ENCODE data around the gene CYP17A1. TPM values are rescaled to one million over a fixed set of nuclear protein-coding genes. Genes with fewer than 3 reads are reported as not detected.

The CYP17A1 gene
- total RNA-seq, 1 donor from 2014 or later, result not detected

DNA sequence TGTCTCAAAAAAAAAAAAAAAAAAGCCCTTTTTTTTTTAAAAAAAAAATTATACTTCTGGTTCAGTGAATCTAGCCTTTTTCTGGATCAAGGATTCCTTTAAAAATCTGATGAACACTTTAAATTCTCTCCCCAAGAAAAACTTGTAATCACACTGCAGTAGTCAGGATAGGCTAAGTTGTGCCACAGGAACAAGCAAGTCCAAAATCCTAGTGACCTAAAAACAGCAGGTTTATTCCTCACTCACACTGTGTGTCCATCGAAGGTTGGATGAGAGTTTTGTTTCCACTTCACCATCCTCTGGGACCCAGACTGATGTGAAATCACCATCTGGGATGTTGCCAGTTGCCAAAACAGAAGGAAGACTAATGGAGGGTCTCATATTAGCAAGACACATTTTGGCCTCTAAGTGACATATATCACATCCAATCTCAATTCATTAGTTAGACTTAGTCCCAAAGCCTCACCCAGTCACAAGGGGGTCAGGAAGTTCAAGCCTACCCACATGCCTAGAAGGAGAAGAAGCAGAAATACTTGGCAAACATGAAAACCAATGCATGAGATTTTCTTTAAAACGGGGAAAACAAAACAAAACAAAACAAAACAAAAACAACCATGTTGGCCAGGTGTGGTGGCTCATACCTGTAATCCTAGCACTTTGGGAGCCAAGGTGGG is 32.7 kb downstream of the CYP17A1 start:
- no peak overlapping the region for H3K4me3 ChIP-seq (ENCODE audit: low read depth, low read length)
- DNase-seq (ENCODE audit: low read depth), result no peak
- TF ChIP-seq, protein P1, sequence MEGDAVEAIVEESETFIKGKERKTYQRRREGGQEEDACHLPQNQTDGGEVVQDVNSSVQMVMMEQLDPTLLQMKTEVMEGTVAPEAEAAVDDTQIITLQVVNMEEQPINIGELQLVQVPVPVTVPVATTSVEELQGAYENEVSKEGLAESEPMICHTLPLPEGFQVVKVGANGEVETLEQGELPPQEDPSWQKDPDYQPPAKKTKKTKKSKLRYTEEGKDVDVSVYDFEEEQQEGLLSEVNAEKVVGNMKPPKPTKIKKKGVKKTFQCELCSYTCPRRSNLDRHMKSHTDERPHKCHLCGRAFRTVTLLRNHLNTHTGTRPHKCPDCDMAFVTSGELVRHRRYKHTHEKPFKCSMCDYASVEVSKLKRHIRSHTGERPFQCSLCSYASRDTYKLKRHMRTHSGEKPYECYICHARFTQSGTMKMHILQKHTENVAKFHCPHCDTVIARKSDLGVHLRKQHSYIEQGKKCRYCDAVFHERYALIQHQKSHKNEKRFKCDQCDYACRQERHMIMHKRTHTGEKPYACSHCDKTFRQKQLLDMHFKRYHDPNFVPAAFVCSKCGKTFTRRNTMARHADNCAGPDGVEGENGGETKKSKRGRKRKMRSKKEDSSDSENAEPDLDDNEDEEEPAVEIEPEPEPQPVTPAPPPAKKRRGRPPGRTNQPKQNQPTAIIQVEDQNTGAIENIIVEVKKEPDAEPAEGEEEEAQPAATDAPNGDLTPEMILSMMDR (conservative IDR thresholded peaks at IDR 0.05; ENCODE audit: low read depth, low read length), result no peak

DNA sequence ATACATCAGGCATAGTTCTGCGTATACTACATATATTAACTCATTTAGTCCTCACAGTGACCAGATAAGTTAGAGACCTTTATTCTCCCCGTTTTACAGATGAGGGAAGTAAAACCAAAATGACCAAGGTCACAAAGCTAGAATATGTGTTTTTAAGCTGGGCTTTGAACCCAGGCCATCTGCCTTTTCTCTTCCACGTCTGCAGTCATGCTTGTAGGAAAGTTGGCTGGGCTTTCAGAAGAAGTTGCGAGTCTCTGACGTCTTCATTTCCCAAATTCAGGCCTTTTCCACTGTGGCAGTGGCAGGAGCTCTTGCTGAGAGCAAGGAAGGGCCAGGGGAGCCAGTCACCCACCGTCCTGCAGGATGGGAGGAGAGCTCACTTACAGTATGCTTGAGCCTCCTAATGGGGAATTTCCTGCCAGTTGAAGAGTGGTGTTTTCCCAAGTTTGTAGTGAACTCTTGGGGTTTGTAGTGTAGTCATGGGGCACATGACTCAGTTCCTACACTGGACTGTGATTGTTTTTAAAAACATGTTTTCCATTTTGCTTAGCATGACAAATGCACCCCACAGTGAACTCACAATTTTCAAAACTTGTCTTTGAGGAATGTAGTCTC is 34.2 kb downstream of the CYP17A1 start:
- no peak overlapping the region for H3K4me3 ChIP-seq (ENCODE audit: low read depth, low read length)
- TF ChIP-seq, protein P1 (conservative IDR thresholded peaks at IDR 0.05; ENCODE audit: low read depth, low read length), result no peak
- DNase-seq (ENCODE audit: low read depth), result peak; percentile 94

DNA sequence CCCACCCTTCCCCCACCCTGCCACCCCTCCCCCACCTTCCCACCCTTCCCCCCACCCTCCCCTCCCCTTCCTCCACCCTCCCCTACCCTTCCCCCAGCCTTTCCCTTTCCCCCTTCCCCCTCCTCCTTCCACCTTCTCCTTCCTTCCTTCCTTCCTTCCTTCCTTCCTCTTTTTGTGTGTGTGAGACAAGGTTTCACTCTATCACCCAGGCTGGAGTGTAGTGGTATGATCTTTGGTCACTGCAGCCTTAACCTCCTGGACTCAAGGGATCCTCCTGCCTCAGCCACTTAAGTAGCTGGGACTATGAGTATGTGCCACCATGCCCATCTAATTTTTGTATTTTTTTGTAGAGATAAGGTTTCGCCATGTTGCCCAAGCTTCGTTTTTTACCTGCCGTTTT is 35.2 kb downstream of the CYP17A1 start:
- DNase-seq (ENCODE audit: low read depth), result no peak
- no peak overlapping the region for H3K4me3 ChIP-seq (ENCODE audit: low read depth, low read length)
- TF ChIP-seq, protein P1 (conservative IDR thresholded peaks at IDR 0.05; ENCODE audit: low read depth, low read length), result no peak

DNA sequence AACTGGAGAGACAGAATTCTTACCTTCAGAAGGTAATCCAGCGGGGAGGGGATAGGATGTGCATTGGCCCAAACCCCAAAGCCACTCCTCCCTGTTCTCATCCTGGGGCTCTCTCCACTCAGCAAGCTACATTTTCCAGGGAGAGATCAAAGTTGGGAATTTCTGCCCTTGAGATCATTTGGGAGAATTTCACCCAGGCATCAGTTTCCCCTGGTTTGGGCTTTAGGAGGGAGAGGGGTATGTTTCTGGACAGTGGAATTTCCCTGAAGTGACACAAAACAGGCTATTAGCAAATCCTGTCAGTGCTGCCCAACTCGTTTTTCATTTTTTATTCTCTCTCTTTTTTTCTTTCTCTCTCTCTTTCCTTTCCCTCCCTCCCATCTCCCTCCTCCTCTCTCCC is 35.7 kb downstream of the CYP17A1 start:
- TF ChIP-seq, protein P1 (conservative IDR thresholded peaks at IDR 0.05; ENCODE audit: low read depth, low read length), result no peak
- no peak for DNase-seq (ENCODE audit: low read depth)
- no peak overlapping the region for H3K4me3 ChIP-seq (ENCODE audit: low read depth, low read length)

DNA sequence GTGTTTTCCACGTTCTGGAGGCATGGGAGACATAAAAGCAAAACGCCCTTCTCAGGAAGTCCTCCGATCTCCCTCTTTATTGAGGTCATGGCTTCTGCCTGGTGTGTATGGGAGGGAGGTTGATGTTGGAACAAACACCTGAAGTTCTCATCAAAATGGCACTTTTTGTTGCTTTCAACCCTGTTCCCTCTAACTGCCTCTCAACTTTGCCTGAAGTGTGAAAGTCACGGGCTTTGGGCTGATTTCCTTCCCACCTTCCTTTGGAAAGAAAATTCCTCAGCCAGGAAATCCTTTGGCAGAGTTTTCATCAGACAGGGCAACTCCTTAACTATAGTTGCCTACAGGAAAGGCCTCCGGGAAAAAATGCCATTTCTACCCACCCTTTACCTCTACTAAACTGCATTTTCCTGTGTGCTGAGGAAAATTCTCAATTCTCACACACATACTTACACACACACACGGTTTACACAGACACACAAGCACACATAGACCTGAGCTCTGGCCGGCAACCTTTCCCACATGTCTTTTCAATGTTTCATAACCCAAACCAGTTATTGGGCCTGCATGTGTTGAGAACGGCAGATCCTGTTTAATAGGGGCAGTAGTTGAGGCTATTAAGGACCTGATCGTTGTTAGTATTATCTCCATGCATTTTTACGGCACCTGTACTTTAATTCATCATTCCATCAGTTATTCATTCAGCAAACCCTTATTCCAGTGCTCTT is 36.4 kb downstream of the CYP17A1 start:
- H3K4me3 ChIP-seq (ENCODE audit: low read depth, low read length), result no peak overlapping the region
- no peak for DNase-seq (ENCODE audit: low read depth)
- TF ChIP-seq, protein P1 (conservative IDR thresholded peaks at IDR 0.05; ENCODE audit: low read depth, low read length), result no peak

DNA sequence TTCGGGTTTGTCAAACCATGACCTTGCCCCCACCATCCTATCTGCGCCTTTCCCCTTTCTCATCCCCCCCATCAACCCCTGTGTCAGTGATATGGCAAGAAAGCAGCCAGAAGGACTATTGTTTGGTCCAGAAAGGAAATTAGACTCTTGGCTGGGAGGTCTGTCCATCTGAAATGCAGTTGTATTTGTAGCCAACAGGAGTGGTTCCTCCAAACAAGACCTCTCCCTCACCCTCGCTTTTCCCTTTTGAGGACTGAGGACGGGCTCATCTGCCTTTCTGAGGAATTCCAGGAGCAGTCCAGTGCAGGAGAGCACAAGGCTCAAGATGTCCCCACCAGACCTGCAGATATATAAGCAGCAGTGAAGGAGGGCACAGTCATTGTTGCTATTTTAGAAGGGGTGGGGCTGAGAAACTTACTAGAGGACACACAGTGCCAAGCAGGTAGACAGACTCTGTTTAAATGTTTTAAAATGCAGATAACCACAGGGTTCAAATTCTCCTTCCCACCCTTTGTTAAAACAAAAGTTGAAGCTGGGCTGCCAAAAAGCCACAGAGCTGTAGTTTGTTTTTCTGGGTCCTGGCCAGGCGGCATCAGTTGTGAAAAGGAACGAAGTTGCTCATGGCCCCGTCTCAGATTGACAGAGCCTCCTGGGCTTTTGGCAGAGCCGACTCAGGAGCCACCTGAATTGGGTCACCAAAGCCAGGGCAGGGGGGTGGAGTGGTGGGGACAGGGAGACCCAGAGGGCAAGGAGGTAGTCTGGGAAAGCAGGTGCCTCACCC is 37.3 kb downstream of the CYP17A1 start:
- DNase-seq (ENCODE audit: low read depth), result no peak
- TF ChIP-seq, protein P1 (conservative IDR thresholded peaks at IDR 0.05; ENCODE audit: low read depth, low read length), result no peak
- H3K4me3 ChIP-seq (ENCODE audit: low read depth, low read length), result no peak overlapping the region

All from epithelial cell of proximal tubule (primary cell).